Liver (tissue), 9 donors: ENCODE results near the gene ARL14EP. TPM values are rescaled to one million over a fixed set of nuclear protein-coding genes. Genes with fewer than 3 reads are reported as not detected.

Experiments used
- DNase-seq: peaks from one replicate; pipeline ENCODE4 v3.0.0-alpha.2; 2017; ENCODE audit warnings: low spot score
- H3K27ac ChIP-seq, 2 donors: one replicate each; pipeline ENCODE4 v1.7.0; 2013; ENCODE audit warnings: inconsistent platforms in 2 of 2, low read length in 2 of 2, control low read depth in 1 of 2, low read depth in 1 of 2, mild to moderate bottlenecking in 1 of 2
- H3K27me3 ChIP-seq, 4 donors: one replicate each; pipeline versions ENCODE4 v1.6.1 to v1.7.0; 2013; ENCODE audit warnings: low read length in 3 of 4, inconsistent platforms in 1 of 4, mild to moderate bottlenecking in 1 of 4, moderate library complexity in 1 of 4; ENCODE audit not compliant: control insufficient read depth in 4 of 4, insufficient read depth in 4 of 4
- H3K36me3 ChIP-seq, 4 donors: one replicate each; pipeline versions ENCODE4 v1.6.1 to v1.7.0; 2013; ENCODE audit warnings: low read length in 3 of 4, mild to moderate bottlenecking in 3 of 4, low read depth in 1 of 4, moderate library complexity in 1 of 4; ENCODE audit not compliant: control insufficient read depth in 4 of 4, insufficient read depth in 3 of 4
- H3K4me1 ChIP-seq, 4 donors: one replicate each; pipeline versions ENCODE4 v1.6.1 to v1.7.0; 2013; ENCODE audit warnings: low read length in 3 of 4, mild to moderate bottlenecking in 3 of 4, moderate library complexity in 1 of 4; ENCODE audit not compliant: control insufficient read depth in 4 of 4, insufficient read depth in 4 of 4
- H3K4me3 ChIP-seq, 3 donors: one replicate each; pipeline versions ENCODE4 v1.6.1 to v1.7.0; 2013; ENCODE audit warnings: low read length in 3 of 3, control low read depth in 1 of 3, low read depth in 1 of 3, mild to moderate bottlenecking in 1 of 3
- H3K9ac ChIP-seq, 2 donors: one replicate each; pipeline ENCODE4 v1.7.0; 2013; ENCODE audit warnings: low read length in 2 of 2, mild to moderate bottlenecking in 2 of 2, moderate library complexity in 2 of 2, control low read depth in 1 of 2, low read depth in 1 of 2
- H3K9me3 ChIP-seq, 4 donors: one replicate each; pipeline versions ENCODE4 v1.6.1 to v1.7.0; 2013; ENCODE audit warnings: low read length in 3 of 4; ENCODE audit not compliant: control insufficient read depth in 4 of 4
- ATF3 ChIP-seq: IDR thresholded peaks from 2 replicates; pipeline ENCODE4 v1.6.1; 2016; ENCODE audit warnings: antibody characterized with exemption
- CTCF ChIP-seq: fragments of 150-350 bp; IDR thresholded peaks from 2 replicates; pipeline ENCODE4 v1.5.1; 2017; ENCODE audit warnings: improper control_type of control experiment, low read depth, low read length; ENCODE audit not compliant: missing input control
- FOXA1 ChIP-seq: IDR thresholded peaks from 2 replicates; pipeline ENCODE4 v1.6.1; 2016; ENCODE audit warnings: antibody characterized with exemption
- FOXA2 ChIP-seq: IDR thresholded peaks from 2 replicates; pipeline ENCODE4 v1.6.1; 2016; ENCODE audit warnings: antibody characterized with exemption
- GABPA ChIP-seq, 2 donors: IDR thresholded peaks in 1 of 2; conservative IDR thresholded peaks in 1 of 2; 2 replicates each; pipeline ENCODE4 v1.6.1; 2016; ENCODE audit warnings: antibody characterized with exemption in 2 of 2, mild to moderate bottlenecking in 1 of 2, moderate library complexity in 1 of 2
- HNF4A ChIP-seq, 2 donors: conservative IDR thresholded peaks; 2 replicates each; pipeline ENCODE4 v1.6.1; 2016; ENCODE audit warnings: antibody characterized with exemption in 2 of 2, mild to moderate bottlenecking in 2 of 2
- HNF4G ChIP-seq: IDR thresholded peaks from 2 replicates; pipeline ENCODE4 v1.6.1; 2016; ENCODE audit warnings: antibody characterized with exemption
- JUND ChIP-seq, 2 donors: IDR thresholded peaks; 2 replicates each; pipeline ENCODE4 v1.6.1; 2016; ENCODE audit warnings: antibody characterized with exemption in 2 of 2
- MAX ChIP-seq: IDR thresholded peaks from 2 replicates; pipeline ENCODE4 v1.6.1; 2016; ENCODE audit warnings: antibody characterized with exemption
- NR2F2 ChIP-seq: IDR thresholded peaks from 2 replicates; pipeline ENCODE4 v1.6.1; 2016; ENCODE audit warnings: antibody characterized with exemption
- RAD21 ChIP-seq, 2 donors: IDR thresholded peaks; 2 replicates each; pipeline ENCODE4 v1.6.1; 2016; ENCODE audit warnings: antibody characterized with exemption in 2 of 2, mild to moderate bottlenecking in 2 of 2
- REST ChIP-seq: IDR thresholded peaks from 2 replicates; pipeline ENCODE4 v1.6.1; 2016; ENCODE audit warnings: antibody characterized with exemption, mild to moderate bottlenecking
- RXRA ChIP-seq, 2 donors: IDR thresholded peaks; 2 replicates each; pipeline ENCODE4 v1.6.1; 2017 to 2018; ENCODE audit warnings: antibody characterized with exemption in 2 of 2, mild to moderate bottlenecking in 1 of 2
- SP1 ChIP-seq: IDR thresholded peaks from 2 replicates; pipeline ENCODE4 v1.6.1; 2018; ENCODE audit warnings: antibody characterized with exemption, mild to moderate bottlenecking
- TAF1 ChIP-seq: conservative IDR thresholded peaks from 2 replicates; pipeline ENCODE4 v1.6.1; 2016; ENCODE audit warnings: antibody characterized with exemption, mild to moderate bottlenecking
- YY1 ChIP-seq: IDR thresholded peaks from 2 replicates; pipeline ENCODE4 v1.6.1; 2016; ENCODE audit warnings: antibody characterized with exemption, mild to moderate bottlenecking
- ZBTB33 ChIP-seq: IDR thresholded peaks from 2 replicates; pipeline ENCODE4 v1.6.1; 2016; ENCODE audit warnings: antibody characterized with exemption
- WGBS: extraction: QIAGEN DNeasy Blood & Tissue Kit; methylation state at CpG from one replicate; pipeline ENCODE4 v1.1.7; 2013; 5-methylcytosine and 5-hydroxymethylcytosine counted together
- polyA plus RNA-seq, 2 donors: library from polyadenylated mRNA; stranded (reverse) in 1 of 2; unstranded in 1 of 2; fragments of 200-250 nt in 1 of 2; fragments of >200 nt in 1 of 2; fragmentation: Nextera tagmentation in 1 of 2; extraction: Ambion mirVana in 1 of 2; gene quantifications; one replicate each; pipeline versions ENCODE4 v1.2.1 to v1.2.3, GENCODE V29; 2013 to 2015
- total RNA-seq, 2 donors: library from RNA; depleted of rRNA; stranded (reverse); fragments of >200 nt; gene quantifications; one replicate each; pipeline ENCODE4 v1.2.3, GENCODE V29; 2014
- donor health status: healthy.
- donor health status: healthy.
- donor health status: healthy.
- donor health status: healthy.
- donor health status: healthy.

Gene ARL14EP
- total and polyA plus RNA-seq, 4 donors, result 8.2 to 22.9 (median 13.6) TPM

- H3K4me3 ChIP-seq, result no peak overlapping the region
- H3K4me1 ChIP-seq, result no peaks in the 10 kb centered on the region
- H3K36me3 ChIP-seq, result peaks cover 0 to 8% (median 0%) of the 10 kb centered on the region in 4 donors
- H3K27ac ChIP-seq, result no peak overlapping the region
- no peak overlapping the region for H3K9ac ChIP-seq
- no peak for TF ChIP-seq JUND (IDR thresholded peaks at IDR 0.05)
- no peak for TF ChIP-seq NR2F2
- no peak for TF ChIP-seq HNF4G
- no peak for TF ChIP-seq TAF1
- no peak for TF ChIP-seq REST
- TF ChIP-seq FOXA2, result no peak
- TF ChIP-seq YY1, result no peak
- no peak for TF ChIP-seq CTCF
- no peak for TF ChIP-seq ATF3
- TF ChIP-seq ZBTB33, result no peak
- no peak for TF ChIP-seq MAX
- no peak for TF ChIP-seq FOXA1
- no peak for TF ChIP-seq RAD21 (IDR thresholded peaks at IDR 0.05)
- no peak for TF ChIP-seq GABPA (IDR thresholded peaks at IDR 0.05 in 1 of 2, conservative IDR thresholded peaks at IDR 0.05 in 1 of 2)
- no peak for TF ChIP-seq RXRA (IDR thresholded peaks at IDR 0.05)
- TF ChIP-seq SP1, result no peak
- no peak for TF ChIP-seq HNF4A (conservative IDR thresholded peaks at IDR 0.05)
- H3K9me3 ChIP-seq, result no peaks in the 10 kb centered on the region
- H3K27me3 ChIP-seq, result no peaks in the 10 kb centered on the region
- no peak for DNase-seq
Observed at GRCh38 chr11:30344085-30344484, 21.2 kb downstream of the ARL14EP start.

GRCh38 chr11:30345644-30346043 is 22.7 kb downstream of the ARL14EP start:
- no peaks in the 10 kb centered on the region for H3K27me3 ChIP-seq
- H3K36me3 ChIP-seq, result peaks cover 0 to 3% (median 0%) of the 10 kb centered on the region in 4 donors
- no peak overlapping the region for H3K27ac ChIP-seq
- DNase-seq, result no peak
- WGBS, result 93% methylated on average over 4 of the region's 4 CpGs
- H3K9me3 ChIP-seq, result no peaks in the 10 kb centered on the region
- no peak overlapping the region for H3K4me3 ChIP-seq
- no peak overlapping the region for H3K9ac ChIP-seq
- H3K4me1 ChIP-seq, result no peaks in the 10 kb centered on the region
- TF ChIP-seq RAD21 (IDR thresholded peaks at IDR 0.05), result no peak
- no peak for TF ChIP-seq GABPA (IDR thresholded peaks at IDR 0.05 in 1 of 2, conservative IDR thresholded peaks at IDR 0.05 in 1 of 2)
- no peak for TF ChIP-seq CTCF
- TF ChIP-seq TAF1, result no peak
- no peak for TF ChIP-seq ATF3
- no peak for TF ChIP-seq RXRA (IDR thresholded peaks at IDR 0.05)
- TF ChIP-seq ZBTB33, result no peak
- no peak for TF ChIP-seq FOXA1
